Pancreas (tissue), 10 donors: ENCODE data around the gene ZBTB20. TPM values are rescaled to one million over a fixed set of nuclear protein-coding genes. Genes with fewer than 3 reads are reported as not detected.

Experiments used
- ATAC-seq, 4 donors: fragments of 200-7000 bp; cut with Tn5 transposase; one replicate each; pipeline versions ENCODE4 v1.8.0 to v1.9.1; 2020; ENCODE audit warnings: mild to moderate bottlenecking in 4 of 4, moderate library complexity in 4 of 4
- DNase-seq, 6 donors: peaks; one replicate each; pipeline ENCODE4 v3.0.0-alpha.2; 2020
- FAIRE-seq: peaks from 2 replicates; lab custom pipeline; 2012; peaks lifted over from hg19 to GRCh38; lab: Jason Lieb, UNC
- H3K27ac ChIP-seq, 4 donors: fragments of 200-600 bp; sonication (generic); 1 replicate in 3 of 4; 2 replicates in 1 of 4; pipeline versions ENCODE4 v1.5.0 to v1.8.0; 2020
- H3K27me3 ChIP-seq, 4 donors: fragments of 200-600 bp; one replicate each; pipeline ENCODE4 v1.8.0; 2021
- H3K36me3 ChIP-seq, 3 donors: fragments of 200-600 bp; sonication (generic) in 1 of 3; one replicate each; pipeline versions ENCODE4 v1.5.0 to v1.8.0; 2020 to 2021
- H3K4me1 ChIP-seq, 3 donors: fragments of 200-600 bp; one replicate each; pipeline ENCODE4 v1.8.0; 2021
- H3K4me3 ChIP-seq, 4 donors: fragments of 200-600 bp; sonication (generic) in 2 of 4; one replicate each; pipeline versions ENCODE4 v1.5.0 to v1.8.0; 2020 to 2021
- H3K9me3 ChIP-seq, 4 donors: fragments of 200-600 bp; one replicate each; pipeline ENCODE4 v1.8.0; 2021
- CTCF ChIP-seq, 4 donors: fragments of 200-600 bp; sonication (generic) in 3 of 4; IDR thresholded peaks; one replicate each; pipeline versions ENCODE4 v1.5.0 to v1.8.0; 2021; ENCODE audit warnings: antibody characterized with exemption in 4 of 4
- WGBS, 2 donors: extraction: QIAGEN DNeasy Blood & Tissue Kit; methylation state at CpG; one replicate each; pipeline ENCODE4 v1.1.7; 2013; 5-methylcytosine and 5-hydroxymethylcytosine counted together
- intact Hi-C, 3 donors: fragments of 100-400 bp; cut with DNase I; formaldehyde crosslinking; loops; one replicate each; pipeline versions ENCODE4 v1.11.1 to v1.14.2; 2022
- polyA plus RNA-seq, 2 donors: library from polyadenylated mRNA; stranded (reverse); fragments of 200-250 nt; gene quantifications; one replicate each; pipeline ENCODE4 v1.2.3, GENCODE V29; 2013
- total RNA-seq, 6 donors: library from RNA; stranded (reverse); fragmentation: NEBNext Ultra II Directional in 4 of 6; extraction: Animal tissue kit (Norgen Biotek cat#: 25700) in 4 of 6; gene quantifications; one replicate each; pipeline versions ENCODE4 v1.2.1 to v1.2.4, GENCODE V29; 2021 to 2023
- donor health status: healthy with polysubstance abuse.
- donor health status: DM: no; HTN: no; CAD: no; lungs with moderate emphysema.
- donor health status: DM: no; HTN: no; CAD: no.
- donor health status: control.
- donor health status: control.
- donor health status: Bipolar disorder and iron deficiency.
- donor health status: DM: yes; HTN: yes; CAD: no.
- donor health status: DM: no; HTN: no; CAD: no.
- donor health status: DM: no; HTN: no; CAD: no.
- donor health status: DM: yes; HTN: yes; CAD: no.

ZBTB20 gene
- total and polyA plus RNA-seq, 8 donors, result 1.3 to 81.5 (median 43.7) TPM

- Histone ChIP-seq H3K27me3 (no peaks in the 10 kb centered on the region), H3K36me3 (no peaks in the 10 kb centered on the region), H3K4me1 (peaks cover 16 to 50% (median 43%) of the 10 kb centered on the region in 3 donors), H3K9me3 (no peaks in the 10 kb centered on the region), H3K4me3 (no peak overlapping the region), H3K27ac (peak overlapping the region in 2 of 4 donors; percentile 88)
- intact Hi-C loops, result loop anchor here in 1 of 3 donors (2.0 kb wide), 1 partner anchor 48 kb away; no protein-coding TSS in a partner anchor
- 52 to 59% methylated on average over 7 of the region's 7 CpGs for WGBS, 2 donors
- DNase-seq, result no peak
- no peak for ATAC-seq
- no peak for FAIRE-seq
- TF ChIP-seq CTCF (IDR thresholded peaks at IDR 0.05), result no peak
Measured at GRCh38 chr3:114714957-114715460, 432.1 kb downstream of the ZBTB20 start.

DNA sequence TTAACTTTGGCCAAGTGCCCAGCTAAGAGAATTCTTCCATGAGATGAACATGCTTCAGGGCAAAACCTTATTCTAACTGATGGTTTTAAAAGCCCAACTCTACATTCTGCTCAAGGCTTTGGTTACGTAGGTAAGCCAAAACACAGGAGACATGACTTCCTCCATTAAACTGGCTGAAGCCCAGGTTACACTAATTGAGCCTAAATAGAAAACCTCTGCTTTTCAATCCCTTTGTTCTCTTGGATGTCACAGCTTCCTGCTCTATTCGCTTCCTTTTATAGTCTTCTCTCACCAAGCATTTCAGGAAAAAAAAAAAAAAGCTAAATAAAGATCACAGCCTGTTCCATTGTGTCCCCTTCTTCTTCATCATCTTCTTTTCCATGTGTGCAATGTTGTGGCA is 432.9 kb downstream of the ZBTB20 start:
- peak overlapping the region in 2 of 4 donors; percentile 88 for H3K27ac ChIP-seq
- H3K4me3 ChIP-seq, result no peak overlapping the region
- ATAC-seq, result no peak
- intact Hi-C loops, result loop anchor here in 1 of 3 donors (2.0 kb wide), 1 partner anchor 47 kb away; no protein-coding TSS in a partner anchor
- FAIRE-seq, result no peak
- no peaks in the 10 kb centered on the region for H3K36me3 ChIP-seq
- WGBS, 2 donors, result 87 to 91% methylated on average over 2 of the region's 2 CpGs
- peaks cover 9 to 43% (median 38%) of the 10 kb centered on the region in 3 donors for H3K4me1 ChIP-seq
- no peak for TF ChIP-seq CTCF (IDR thresholded peaks at IDR 0.05)
- no peaks in the 10 kb centered on the region for H3K27me3 ChIP-seq
- DNase-seq, result no peak
- H3K9me3 ChIP-seq, result no peaks in the 10 kb centered on the region

DNA sequence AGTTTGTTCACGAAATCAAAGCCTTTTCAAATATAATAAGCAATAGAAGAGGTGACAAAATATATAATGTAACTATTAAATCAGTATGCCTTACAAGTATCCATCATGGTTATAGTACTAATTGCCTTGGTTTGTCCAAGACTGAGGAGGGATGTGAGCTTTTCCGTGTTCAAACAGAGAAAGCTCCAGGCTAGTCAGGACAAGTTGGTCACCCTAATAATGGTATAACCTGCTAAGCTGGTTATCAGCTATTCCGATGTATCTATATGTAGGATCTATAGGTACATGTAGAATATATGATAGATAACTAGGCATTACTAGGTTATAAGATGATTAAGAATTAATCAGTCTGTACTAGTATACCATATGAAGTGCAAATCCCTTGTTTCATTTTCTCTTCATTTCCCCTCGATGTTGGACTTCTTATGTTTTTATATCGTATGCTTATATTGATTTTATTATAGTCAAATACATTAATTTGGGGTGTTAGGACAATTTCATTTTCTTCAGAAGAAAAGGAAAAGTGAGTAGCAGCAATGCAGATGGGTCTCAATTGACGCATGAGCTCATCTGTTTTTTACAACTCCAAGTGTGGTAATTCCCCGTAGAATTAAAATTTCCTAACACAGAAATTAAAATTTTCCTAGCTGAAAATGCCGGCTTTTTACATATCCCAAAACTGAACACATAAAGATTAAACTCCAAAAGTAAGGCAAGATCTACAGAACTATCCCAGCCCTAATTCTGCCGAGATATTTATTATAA is 434.2 kb downstream of the ZBTB20 start:
- no peak for TF ChIP-seq CTCF (IDR thresholded peaks at IDR 0.05)
- Histone ChIP-seq H3K27me3 (no peaks in the 10 kb centered on the region), H3K4me1 (peaks cover 6 to 48% (median 43%) of the 10 kb centered on the region in 3 donors), H3K9me3 (no peaks in the 10 kb centered on the region), H3K27ac (no peak overlapping the region), H3K36me3 (no peaks in the 10 kb centered on the region), H3K4me3 (no peak overlapping the region)
- DNase-seq, result no peak
- no peak for FAIRE-seq
- intact Hi-C loops, result no loop called here
- no peak for ATAC-seq
- WGBS, 2 donors, result 95 to 96% methylated on average over 9 of the region's 9 CpGs

DNA sequence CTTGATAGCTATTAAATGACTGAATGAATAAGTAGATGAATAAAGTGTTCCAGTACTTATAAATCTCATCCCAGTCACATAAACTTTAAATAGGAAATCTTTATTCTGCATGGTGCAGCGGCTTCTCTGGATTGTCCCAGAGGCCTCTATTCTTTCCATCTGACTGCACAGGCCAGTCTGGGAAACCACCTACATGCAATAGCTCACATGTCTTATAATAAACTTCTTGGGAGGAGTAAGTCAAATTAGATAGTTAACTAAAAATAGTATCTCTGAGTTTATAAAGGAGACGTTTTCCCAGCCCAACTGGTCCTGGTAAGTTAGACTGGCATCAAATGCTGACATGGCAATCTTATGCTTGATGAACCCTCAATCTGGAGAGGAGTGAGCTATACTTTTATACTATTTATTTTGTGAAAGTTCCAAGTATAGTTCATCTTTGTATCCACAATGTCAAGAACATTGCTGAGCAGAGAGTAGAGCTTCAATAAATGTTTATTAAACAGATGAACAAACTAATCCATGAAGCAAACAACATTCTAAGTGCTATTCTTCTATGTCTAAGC is 435.7 kb downstream of the ZBTB20 start:
- no peak for DNase-seq
- Histone ChIP-seq H3K36me3 (no peaks in the 10 kb centered on the region), H3K27ac (no peak overlapping the region), H3K9me3 (no peaks in the 10 kb centered on the region), H3K4me3 (no peak overlapping the region), H3K27me3 (no peaks in the 10 kb centered on the region), H3K4me1 (peaks cover under 1 to 54% (median 42%) of the 10 kb centered on the region in 3 donors)
- intact Hi-C loops, result no loop called here
- no peak for FAIRE-seq
- no peak for ATAC-seq
- WGBS, 2 donors, result 69 to 84% methylated on average over 2 of the region's 2 CpGs
- no peak for TF ChIP-seq CTCF (IDR thresholded peaks at IDR 0.05)
